H9 (cell line): Measurements from ENCODE around the gene ALG12. TPM values are rescaled to one million over a fixed set of nuclear protein-coding genes. Genes with fewer than 3 reads are reported as not detected.

Experiments
- DNase-seq: peaks from one replicate; pipeline ENCODE4 v3.0.0-alpha.2; 2017
- H2AFZ ChIP-seq: one replicate; pipeline ENCODE4 v1.6.1; 2013; ENCODE audit warnings: mild to moderate bottlenecking, low read length, control low read depth, moderate library complexity
- H2AK5ac ChIP-seq: 2 replicates; pipeline ENCODE4 v1.6.1; 2013; ENCODE audit warnings: low read length, control low read depth, mixed read lengths; ENCODE audit not compliant: insufficient read length
- H2BK120ac ChIP-seq: one replicate; pipeline ENCODE4 v1.6.1; 2013; ENCODE audit warnings: low read depth, mild to moderate bottlenecking, low read length, control low read depth, inconsistent platforms; ENCODE audit not compliant: poor library complexity, severe bottlenecking
- H2BK12ac ChIP-seq: 2 replicates; pipeline ENCODE4 v1.6.1; 2013; ENCODE audit warnings: low read length, control low read depth, mixed read lengths, low read depth; ENCODE audit not compliant: insufficient read length
- H2BK15ac ChIP-seq: 2 replicates; pipeline ENCODE4 v1.6.1; 2013; ENCODE audit warnings: low read depth, low read length, control low read depth
- H2BK20ac ChIP-seq: one replicate; pipeline ENCODE4 v1.6.1; 2013; ENCODE audit warnings: low read depth, mild to moderate bottlenecking, low read length, control low read depth, inconsistent platforms; ENCODE audit not compliant: poor library complexity, severe bottlenecking
- H2BK5ac ChIP-seq: 2 replicates; pipeline ENCODE4 v1.6.1; 2013; ENCODE audit warnings: low read length, control low read depth, mixed read lengths; ENCODE audit not compliant: insufficient read length
- H3K14ac ChIP-seq: 2 replicates; pipeline ENCODE4 v1.6.1; 2013; ENCODE audit warnings: low read length, control low read depth; ENCODE audit not compliant: insufficient read depth
- H3K18ac ChIP-seq: 2 replicates; pipeline ENCODE4 v1.6.1; 2013; ENCODE audit warnings: low read depth, mild to moderate bottlenecking, mixed read lengths, low read length, control low read depth; ENCODE audit not compliant: insufficient read length
- H3K23ac ChIP-seq: 2 replicates; pipeline ENCODE4 v1.6.1; 2013; ENCODE audit warnings: low read length, control low read depth, mixed read lengths, low read depth; ENCODE audit not compliant: insufficient read length
- H3K23me2 ChIP-seq: 2 replicates; pipeline ENCODE4 v1.6.1; 2013; ENCODE audit warnings: low read depth, mild to moderate bottlenecking, mixed read lengths, low read length, control low read depth; ENCODE audit not compliant: insufficient read length, poor library complexity, severe bottlenecking
- H3K27ac ChIP-seq: 2 replicates; pipeline ENCODE4 v1.5.1; 2013; ENCODE audit warnings: low read length, control low read depth, mixed read lengths, low read depth; ENCODE audit not compliant: insufficient read length
- H3K27me3 ChIP-seq: 2 replicates; pipeline ENCODE4 v1.6.1; 2013; ENCODE audit warnings: low read length, control low read depth, inconsistent platforms; ENCODE audit not compliant: insufficient read depth
- H3K4ac ChIP-seq: 2 replicates; pipeline ENCODE4 v1.6.1; 2013; ENCODE audit warnings: low read depth, mild to moderate bottlenecking, control low read depth, inconsistent platforms, low read length, moderate library complexity
- H3K4me1 ChIP-seq: 2 replicates; pipeline ENCODE4 v1.6.1; 2013; ENCODE audit warnings: low read length, control low read depth, inconsistent platforms; ENCODE audit not compliant: insufficient read depth
- H3K4me2 ChIP-seq: 2 replicates; pipeline ENCODE4 v1.6.1; 2013; ENCODE audit warnings: low read length, control low read depth, mixed read lengths; ENCODE audit not compliant: insufficient read length, insufficient read depth
- H3K56ac ChIP-seq: 2 replicates; pipeline ENCODE4 v1.6.1; 2013; ENCODE audit warnings: low read depth, mild to moderate bottlenecking, mixed read lengths, low read length, control low read depth; ENCODE audit not compliant: insufficient read length
- H3K79me1 ChIP-seq: 2 replicates; pipeline ENCODE4 v1.6.1; 2013; ENCODE audit warnings: low read depth, mild to moderate bottlenecking, moderate library complexity, low read length, control low read depth, inconsistent platforms; ENCODE audit not compliant: insufficient read depth, poor library complexity, severe bottlenecking
- H3K79me2 ChIP-seq: 2 replicates; pipeline ENCODE4 v1.6.1; 2013; ENCODE audit warnings: low read length, control low read depth, inconsistent platforms; ENCODE audit not compliant: insufficient read depth
- H3K9ac ChIP-seq: 2 replicates; pipeline ENCODE4 v1.6.1; 2013; ENCODE audit warnings: low read length, control low read depth, mixed read lengths; ENCODE audit not compliant: insufficient read length; ENCODE audit errors: extremely low read depth
- H3K9me3 ChIP-seq: one replicate; pipeline ENCODE4 v1.6.1; 2013; ENCODE audit warnings: low read depth, low read length, inconsistent platforms; ENCODE audit not compliant: control insufficient read depth
- H3T11ph ChIP-seq: one replicate; pipeline ENCODE4 v1.6.1; 2013; ENCODE audit warnings: mild to moderate bottlenecking, low read length, control low read depth, inconsistent platforms
- H4K20me1 ChIP-seq: one replicate; pipeline ENCODE4 v1.6.1; 2013; ENCODE audit not compliant: control insufficient read depth, insufficient read length, insufficient read depth
- H4K5ac ChIP-seq: 2 replicates; pipeline ENCODE4 v1.6.1; 2013; ENCODE audit warnings: low read depth, mild to moderate bottlenecking, mixed read lengths, low read length, control low read depth; ENCODE audit not compliant: insufficient read length
- H4K8ac ChIP-seq: replicated peaks from 2 replicates; pipeline ENCODE4 v1.6.1; 2013; ENCODE audit warnings: low read length, control low read depth, mixed read lengths, low read depth; ENCODE audit not compliant: insufficient read length
- H4K91ac ChIP-seq: 2 replicates; pipeline ENCODE4 v1.6.1; 2013; ENCODE audit warnings: low read depth, mild to moderate bottlenecking, moderate library complexity, mixed read lengths, low read length, control low read depth; ENCODE audit not compliant: insufficient read length
- H3K27ac Mint-ChIP-seq, 3 experiments: 2 replicates in 2 of 3; 3 replicates in 1 of 3; pipeline ENCODE4 v1.8.0; 2020 to 2021; ENCODE audit warnings: mixed read lengths in 3 of 3, mild to moderate bottlenecking in 1 of 3, moderate library complexity in 1 of 3
- H3K27me3 Mint-ChIP-seq: 2 replicates; pipeline ENCODE4 v1.8.0; 2021; ENCODE audit warnings: low read depth, mild to moderate bottlenecking, moderate library complexity, mixed read lengths
- H3K36me3 Mint-ChIP-seq, 3 experiments: 2 replicates in 2 of 3; 3 replicates in 1 of 3; pipeline ENCODE4 v1.8.0; 2020 to 2021; ENCODE audit warnings: low read depth in 3 of 3, mixed read lengths in 3 of 3; ENCODE audit not compliant: insufficient read depth in 1 of 3
- H3K4me1 Mint-ChIP-seq, 2 experiments: 2 replicates each; pipeline ENCODE4 v1.8.0; 2020; ENCODE audit warnings: mixed read lengths in 2 of 2
- H3K4me3 Mint-ChIP-seq, 2 experiments: 2 replicates in 1 of 2; 3 replicates in 1 of 2; pipeline ENCODE4 v1.8.0; 2020 to 2021; ENCODE audit warnings: mild to moderate bottlenecking in 2 of 2, mixed read lengths in 2 of 2, moderate library complexity in 1 of 2
- H3K9me3 Mint-ChIP-seq, 2 experiments: 2 replicates in 1 of 2; 3 replicates in 1 of 2; pipeline ENCODE4 v1.8.0; 2020; ENCODE audit warnings: mild to moderate bottlenecking in 2 of 2, mixed read lengths in 2 of 2, moderate library complexity in 1 of 2
- WGBS: extraction: QIAGEN DNeasy Blood & Tissue Kit; methylation state at CpG from one replicate; pipeline ENCODE4 v1.1.7; 2013; ENCODE audit warnings: missing lambda C conversion rate, low lambda C conversion rate, mixed read lengths; ENCODE audit not compliant: insufficient read length; ENCODE audit errors: extremely low coverage; 5-methylcytosine and 5-hydroxymethylcytosine counted together
- total RNA-seq: library from RNA; stranded (reverse); gene quantifications from 2 replicates; pipeline ENCODE4 v1.2.1, GENCODE V29; 2021
- TF ChIP-seq, protein P1 (sequence below): fragments of 200-600 bp; sonication (generic); conservative IDR thresholded peaks from 3 replicates; pipeline ENCODE4 v1.8.0; 2021; ENCODE audit warnings: antibody characterized with exemption, mild to moderate bottlenecking

Gene ALG12
- total RNA-seq, 1 experiment from 2014 or later: 19.2 TPM

DNA sequence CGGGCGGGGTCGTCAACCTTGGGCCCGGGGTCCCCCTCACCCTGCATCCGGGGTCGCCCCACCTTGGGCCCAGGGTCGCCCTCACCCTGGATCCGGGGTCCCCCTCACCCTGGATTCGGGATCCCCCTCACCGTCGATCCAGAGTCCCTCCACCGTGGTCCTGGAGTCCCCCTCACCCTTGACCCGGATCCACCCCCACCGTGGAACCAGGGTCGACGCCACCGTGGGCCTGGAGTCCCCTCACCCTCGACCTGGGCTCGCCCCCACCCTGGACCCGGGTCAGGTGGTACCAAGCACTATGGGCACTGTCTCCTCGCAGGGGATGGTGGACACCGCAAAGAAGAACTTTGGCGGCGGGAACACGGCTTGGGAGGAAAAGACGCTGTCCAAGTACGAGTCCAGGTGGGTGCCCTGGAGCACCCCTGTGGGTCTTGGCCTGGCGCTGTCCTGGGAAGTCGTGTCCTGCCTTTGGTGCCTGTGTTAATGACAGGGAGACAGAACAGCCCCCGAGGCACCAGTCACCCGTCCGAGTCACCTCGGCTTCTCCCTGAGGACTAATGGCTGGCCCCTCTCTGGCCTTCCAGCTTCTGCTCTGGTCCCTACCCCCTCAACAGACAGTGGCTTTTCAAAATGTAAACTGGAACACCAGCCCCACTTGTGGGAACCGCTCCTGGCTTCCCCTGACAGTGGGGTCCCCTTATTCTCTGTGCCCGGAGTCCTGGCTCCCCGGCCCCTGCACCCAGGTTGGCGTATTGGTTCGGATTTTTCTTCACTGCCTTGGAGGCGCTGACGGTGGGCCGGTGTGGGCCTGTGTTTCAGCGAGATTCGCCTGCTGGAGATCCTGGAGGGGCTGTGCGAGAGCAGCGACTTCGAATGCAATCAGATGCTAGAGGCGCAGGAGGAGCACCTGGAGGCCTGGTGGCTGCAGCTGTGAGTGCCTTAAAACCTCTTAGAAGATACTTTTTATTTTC lies 958 bp upstream of the ALG12 start:
- H3K9ac ChIP-seq: peak overlapping the region; percentile 1
- H3K4ac ChIP-seq: no peak overlapping the region
- no peak overlapping the region for H3T11ph ChIP-seq
- H2AK5ac ChIP-seq: no peak overlapping the region
- no peak overlapping the region for H2BK12ac ChIP-seq
- H3K4me1 ChIP-seq: no peaks in the 10 kb centered on the region
- no peak overlapping the region for H3K56ac ChIP-seq
- H3K23me2 ChIP-seq: peaks cover 9% of the 10 kb centered on the region
- peaks cover 5 to 8% of the 10 kb centered on the region in 2 experiments; a peak in 3 of 4 replicates for H3K4me1 Mint-ChIP-seq
- H3K9me3 ChIP-seq: no peaks in the 10 kb centered on the region
- no peak overlapping the region for H2BK15ac ChIP-seq
- DNase-seq: no peak
- H3K27me3 ChIP-seq: no peaks in the 10 kb centered on the region
- no peak overlapping the region for H4K91ac ChIP-seq
- no peak overlapping the region for H2AFZ ChIP-seq
- no peaks in the 10 kb centered on the region for H3K9me3 Mint-ChIP-seq
- no peak overlapping the region for H2BK20ac ChIP-seq
- no peak overlapping the region for H3K23ac ChIP-seq
- no peak overlapping the region for H3K27ac ChIP-seq
- TF ChIP-seq, protein P1, sequence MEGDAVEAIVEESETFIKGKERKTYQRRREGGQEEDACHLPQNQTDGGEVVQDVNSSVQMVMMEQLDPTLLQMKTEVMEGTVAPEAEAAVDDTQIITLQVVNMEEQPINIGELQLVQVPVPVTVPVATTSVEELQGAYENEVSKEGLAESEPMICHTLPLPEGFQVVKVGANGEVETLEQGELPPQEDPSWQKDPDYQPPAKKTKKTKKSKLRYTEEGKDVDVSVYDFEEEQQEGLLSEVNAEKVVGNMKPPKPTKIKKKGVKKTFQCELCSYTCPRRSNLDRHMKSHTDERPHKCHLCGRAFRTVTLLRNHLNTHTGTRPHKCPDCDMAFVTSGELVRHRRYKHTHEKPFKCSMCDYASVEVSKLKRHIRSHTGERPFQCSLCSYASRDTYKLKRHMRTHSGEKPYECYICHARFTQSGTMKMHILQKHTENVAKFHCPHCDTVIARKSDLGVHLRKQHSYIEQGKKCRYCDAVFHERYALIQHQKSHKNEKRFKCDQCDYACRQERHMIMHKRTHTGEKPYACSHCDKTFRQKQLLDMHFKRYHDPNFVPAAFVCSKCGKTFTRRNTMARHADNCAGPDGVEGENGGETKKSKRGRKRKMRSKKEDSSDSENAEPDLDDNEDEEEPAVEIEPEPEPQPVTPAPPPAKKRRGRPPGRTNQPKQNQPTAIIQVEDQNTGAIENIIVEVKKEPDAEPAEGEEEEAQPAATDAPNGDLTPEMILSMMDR: no peak
- no peak overlapping the region for H2BK120ac ChIP-seq
- peaks cover 2% of the 10 kb centered on the region; the same call in 1 of the 2 replicates for H3K27me3 Mint-ChIP-seq
- H3K27ac Mint-ChIP-seq: no peak overlapping the region
- no peaks in the 10 kb centered on the region for H4K20me1 ChIP-seq
- peaks cover 0 to 15% (median 11%) of the 10 kb centered on the region in 3 experiments; a peak in 6 of 7 replicates for H3K36me3 Mint-ChIP-seq
- no CpG with 5 or more reads among the region's 47 CpGs for WGBS
- no peak overlapping the region for H4K8ac ChIP-seq
- no peak overlapping the region for H3K14ac ChIP-seq
- no peak overlapping the region for H3K18ac ChIP-seq
- no peaks in the 10 kb centered on the region for H3K79me1 ChIP-seq
- peak overlapping the region; percentile 63 to 76 for H3K4me3 Mint-ChIP-seq
- no peak overlapping the region for H4K5ac ChIP-seq
- H2BK5ac ChIP-seq: no peak overlapping the region
- H3K79me2 ChIP-seq: no peaks in the 10 kb centered on the region; the same call in 1 of the 2 replicates
- H3K4me2 ChIP-seq: peak overlapping the region; percentile 34
